ENCODE measurements around the gene TMEM40. TPM values are rescaled to one million over a fixed set of nuclear protein-coding genes. Genes with fewer than 3 reads are reported as not detected.

The TMEM40 gene
- total RNA-seq, 2 donors from 2014 or later, result not detected

DNA sequence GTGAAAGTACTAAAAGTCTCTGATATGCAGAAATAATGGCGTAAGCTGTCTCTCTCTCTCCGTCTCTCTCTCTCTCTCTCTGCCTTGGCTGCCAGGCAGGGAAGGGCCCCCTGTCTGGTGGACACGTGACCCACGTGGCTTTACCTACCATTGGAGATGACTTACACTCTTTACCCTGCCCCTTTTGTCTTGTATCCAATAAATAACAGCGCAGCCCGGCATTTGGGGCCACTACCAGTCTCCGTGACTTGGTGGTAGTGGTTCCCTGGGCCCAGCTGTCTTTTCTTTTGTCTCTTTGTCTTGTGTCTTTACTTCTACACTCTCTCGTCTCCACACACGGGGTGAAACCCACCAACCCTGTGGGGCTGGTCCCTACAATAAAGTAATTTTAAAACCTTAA lies 12.2 kb upstream of the TMEM40 start:
- H3K27me3 ChIP-seq (replicated peaks; ENCODE audit: insufficient read depth), result no peaks in the 10 kb centered on the region
- TF ChIP-seq, protein P1, sequence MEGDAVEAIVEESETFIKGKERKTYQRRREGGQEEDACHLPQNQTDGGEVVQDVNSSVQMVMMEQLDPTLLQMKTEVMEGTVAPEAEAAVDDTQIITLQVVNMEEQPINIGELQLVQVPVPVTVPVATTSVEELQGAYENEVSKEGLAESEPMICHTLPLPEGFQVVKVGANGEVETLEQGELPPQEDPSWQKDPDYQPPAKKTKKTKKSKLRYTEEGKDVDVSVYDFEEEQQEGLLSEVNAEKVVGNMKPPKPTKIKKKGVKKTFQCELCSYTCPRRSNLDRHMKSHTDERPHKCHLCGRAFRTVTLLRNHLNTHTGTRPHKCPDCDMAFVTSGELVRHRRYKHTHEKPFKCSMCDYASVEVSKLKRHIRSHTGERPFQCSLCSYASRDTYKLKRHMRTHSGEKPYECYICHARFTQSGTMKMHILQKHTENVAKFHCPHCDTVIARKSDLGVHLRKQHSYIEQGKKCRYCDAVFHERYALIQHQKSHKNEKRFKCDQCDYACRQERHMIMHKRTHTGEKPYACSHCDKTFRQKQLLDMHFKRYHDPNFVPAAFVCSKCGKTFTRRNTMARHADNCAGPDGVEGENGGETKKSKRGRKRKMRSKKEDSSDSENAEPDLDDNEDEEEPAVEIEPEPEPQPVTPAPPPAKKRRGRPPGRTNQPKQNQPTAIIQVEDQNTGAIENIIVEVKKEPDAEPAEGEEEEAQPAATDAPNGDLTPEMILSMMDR (IDR thresholded peaks at IDR 0.05), result no peak
- H3K27ac ChIP-seq, result no peak overlapping the region
- no peak overlapping the region for H3K4me3 ChIP-seq
- ATAC-seq (ENCODE audit: insufficient number of reproducible peaks, low FRiP score, low read depth) (no peak), DNase-seq (ENCODE audit: low spot score) (no peak)
- no peaks in the 10 kb centered on the region for H3K9me3 ChIP-seq
- H3K4me1 ChIP-seq (ENCODE audit: control insufficient read depth in 1 of 2, low read depth in 2 of 2), result no peaks in the 10 kb centered on the region
- no peaks in the 10 kb centered on the region for H3K36me3 ChIP-seq

DNA sequence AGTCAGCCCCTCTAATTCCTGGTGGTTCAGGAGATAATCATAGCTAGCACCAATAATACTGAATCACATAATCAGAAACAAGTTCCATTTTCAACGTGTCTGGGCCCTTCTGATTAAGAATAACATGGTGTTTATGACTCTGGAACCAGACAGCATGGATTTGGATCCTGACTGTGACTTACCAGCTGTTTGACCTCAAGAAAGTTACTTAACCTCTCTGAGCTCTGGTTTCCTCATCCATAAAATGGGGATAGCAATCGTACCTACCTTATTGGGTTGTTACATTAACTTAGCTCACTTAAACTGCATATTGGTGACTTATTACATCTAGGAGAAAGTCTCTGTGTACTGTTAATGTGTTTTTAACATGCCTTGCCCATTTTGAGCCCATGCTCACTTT lies 10.7 kb upstream of the TMEM40 start:
- Histone ChIP-seq H3K4me1 (ENCODE audit: control insufficient read depth in 1 of 2, low read depth in 2 of 2) (no peaks in the 10 kb centered on the region), H3K9me3 (no peaks in the 10 kb centered on the region), H3K36me3 (no peaks in the 10 kb centered on the region), H3K4me3 (no peak overlapping the region), H3K27me3 (replicated peaks; ENCODE audit: insufficient read depth) (no peaks in the 10 kb centered on the region), H3K27ac (no peak overlapping the region)
- DNase-seq (ENCODE audit: low spot score) (no peak), ATAC-seq (ENCODE audit: insufficient number of reproducible peaks, low FRiP score, low read depth) (no peak)
- TF ChIP-seq, protein P1 (IDR thresholded peaks at IDR 0.05), result no peak

DNA sequence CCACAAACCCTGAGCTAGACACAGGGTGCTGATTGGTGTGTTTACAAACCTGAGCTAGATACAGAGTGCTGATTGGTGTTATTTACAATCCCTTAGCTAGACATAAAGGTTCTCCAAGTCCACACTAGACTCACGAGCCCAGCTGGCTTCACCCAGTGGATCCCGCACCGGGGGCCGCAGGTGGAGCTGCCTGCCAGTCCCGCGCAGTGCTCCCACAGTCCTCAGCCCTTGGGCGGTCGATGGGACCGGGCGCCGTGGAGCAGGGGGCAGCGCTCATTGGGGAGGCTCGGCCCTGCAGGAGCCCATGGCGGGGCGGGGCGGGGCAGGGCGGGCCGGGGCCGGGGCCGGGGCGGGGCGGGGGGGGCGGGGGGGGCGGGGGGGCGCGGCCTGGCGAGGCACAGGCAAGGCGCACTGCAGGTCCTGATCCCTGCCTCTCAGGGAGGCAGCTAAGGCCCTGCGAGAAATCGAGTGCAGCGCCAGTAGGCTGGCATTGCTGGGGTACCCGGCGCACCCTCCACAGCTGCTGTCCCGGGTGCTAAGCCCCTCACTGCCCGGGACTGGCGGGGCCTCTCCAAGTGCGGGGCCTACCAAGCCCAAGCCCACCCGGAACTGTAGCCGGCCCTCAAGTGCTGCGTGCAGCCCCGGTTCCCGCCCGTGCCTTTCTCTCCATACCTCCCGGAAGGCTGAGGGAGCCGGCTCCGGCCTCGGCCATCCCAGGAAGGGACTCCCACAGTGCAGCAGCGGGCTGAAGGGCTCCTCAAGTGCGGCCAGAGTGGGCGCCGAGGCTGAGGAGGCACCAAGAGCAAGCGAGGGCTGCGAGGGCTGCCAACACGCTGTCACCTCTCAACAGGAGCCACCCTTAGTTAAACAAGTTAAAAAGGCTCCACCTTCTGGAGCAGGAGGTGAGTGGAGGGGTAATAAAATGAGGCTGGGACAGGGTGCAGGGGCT lies 9.8 kb upstream of the TMEM40 start:
- TF ChIP-seq, protein P1 (IDR thresholded peaks at IDR 0.05), result no peak
- H3K36me3 ChIP-seq, result no peaks in the 10 kb centered on the region
- no peaks in the 10 kb centered on the region for H3K9me3 ChIP-seq
- H3K27me3 ChIP-seq (replicated peaks; ENCODE audit: insufficient read depth), result no peaks in the 10 kb centered on the region
- ATAC-seq (ENCODE audit: insufficient number of reproducible peaks, low FRiP score, low read depth), result no peak
- H3K27ac ChIP-seq, result no peak overlapping the region
- H3K4me1 ChIP-seq (ENCODE audit: control insufficient read depth in 1 of 2, low read depth in 2 of 2), result no peaks in the 10 kb centered on the region
- no peak overlapping the region for H3K4me3 ChIP-seq
- DNase-seq (ENCODE audit: low spot score), result no peak

DNA sequence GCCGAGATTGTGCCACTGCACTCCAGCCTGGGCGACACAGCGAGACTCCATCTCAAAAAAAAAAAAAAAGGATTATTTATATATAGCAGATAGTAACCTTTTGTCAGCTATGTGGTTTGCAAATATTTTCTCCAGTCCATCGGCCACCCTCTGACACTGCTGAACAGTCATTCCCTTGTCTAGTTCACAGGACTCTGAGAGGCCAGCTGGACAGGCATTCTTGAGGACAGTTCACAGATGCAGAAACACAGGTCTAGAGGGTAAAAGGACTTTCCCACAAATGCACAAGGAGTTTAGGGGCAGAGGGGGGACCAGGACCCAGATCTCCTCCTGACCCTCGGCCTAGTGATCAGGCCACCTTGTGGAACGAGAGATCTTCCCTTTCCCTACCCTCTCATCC lies 7.5 kb upstream of the TMEM40 start:
- H3K9me3 ChIP-seq, result no peaks in the 10 kb centered on the region
- no peaks in the 10 kb centered on the region for H3K27me3 ChIP-seq (replicated peaks; ENCODE audit: insufficient read depth)
- ATAC-seq (ENCODE audit: insufficient number of reproducible peaks, low FRiP score, low read depth) (no peak), DNase-seq (ENCODE audit: low spot score) (no peak)
- H3K36me3 ChIP-seq, result no peaks in the 10 kb centered on the region
- no peaks in the 10 kb centered on the region for H3K4me1 ChIP-seq (ENCODE audit: control insufficient read depth in 1 of 2, low read depth in 2 of 2)
- TF ChIP-seq, protein P1 (IDR thresholded peaks at IDR 0.05), result no peak
- H3K27ac ChIP-seq, result no peak overlapping the region
- H3K4me3 ChIP-seq, result no peak overlapping the region

DNA sequence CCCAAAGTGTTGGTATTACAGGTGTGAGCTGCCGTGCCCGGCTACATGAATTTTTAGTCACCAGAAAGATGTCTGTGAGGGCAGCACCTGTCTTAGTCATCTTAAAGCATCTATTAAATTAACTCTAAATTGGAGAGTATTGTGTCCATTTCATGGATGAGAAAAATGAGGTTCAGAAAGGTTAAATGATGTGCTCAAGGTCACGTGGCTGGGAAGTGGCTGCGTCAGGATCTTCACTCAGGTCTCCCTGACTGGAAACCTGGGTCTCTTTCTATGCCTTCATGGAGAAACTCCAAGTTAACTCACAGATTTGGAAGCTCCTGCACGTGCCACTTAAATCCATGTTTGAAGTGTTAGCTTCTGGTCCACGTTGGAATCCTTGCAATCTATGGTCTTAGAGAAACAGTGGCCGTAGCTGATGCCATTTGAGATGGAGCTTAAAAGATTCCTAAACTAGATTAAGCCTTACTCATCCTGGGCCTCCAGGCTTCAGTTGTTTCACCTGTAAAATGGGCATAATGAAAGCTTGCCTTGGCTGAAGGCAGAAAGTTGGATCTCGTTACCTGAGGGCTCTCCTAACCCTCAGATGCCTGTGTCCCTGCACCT lies 5.2 kb upstream of the TMEM40 start:
- ATAC-seq (ENCODE audit: insufficient number of reproducible peaks, low FRiP score, low read depth), result no peak
- TF ChIP-seq, protein P1 (IDR thresholded peaks at IDR 0.05), result no peak

More for the DNA sequence above, 5.2 kb upstream of the TMEM40 start:
- H3K4me3 ChIP-seq, result no peak overlapping the region
- no peaks in the 10 kb centered on the region for H3K27me3 ChIP-seq (replicated peaks; ENCODE audit: insufficient read depth)
- DNase-seq (ENCODE audit: low spot score), result no peak
- H3K9me3 ChIP-seq, result no peaks in the 10 kb centered on the region
- H3K4me1 ChIP-seq (ENCODE audit: control insufficient read depth in 1 of 2, low read depth in 2 of 2), result no peaks in the 10 kb centered on the region
- H3K36me3 ChIP-seq, result no peaks in the 10 kb centered on the region
- no peak overlapping the region for H3K27ac ChIP-seq
